HG03558 (cell line): ENCODE measurements around the gene CYP1B1.
"Not testable (repeated sequence)": the region's sequence is repeated elsewhere in the genome, so short reads cannot be mapped to it uniquely, and the experiment has no call there.

ENCODE experiments used
- ATAC-seq: cut with Tn5 transposase; IDR thresholded peaks from one replicate; pipeline ENCODE4 v1.9.1; 2021; ENCODE audit warnings: moderate number of reproducible peaks; ENCODE audit not compliant: unreplicated experiment; ENCODE audit errors: extremely low read depth

The CYP1B1 gene

GRCh38 chr2:38075507-38076151, at the start of gene CYP1B1:
CYP1B1 (minus strand) TSS chr2:38076151; CDS start chr2:38075388, 763 bp downstream.
- ATAC-seq = no peak

GRCh38 chr2:38125007-38125406, 49.1 kb upstream of the CYP1B1 start:
- ATAC-seq = no peak

GRCh38 chr2:38123911-38124310, 48.0 kb upstream of the CYP1B1 start:
- ATAC-seq = no peak

- ATAC-seq = no peak
These were observed 46.4 kb upstream of the CYP1B1 start for GRCh38 chr2:38122344-38122743.

DNA sequence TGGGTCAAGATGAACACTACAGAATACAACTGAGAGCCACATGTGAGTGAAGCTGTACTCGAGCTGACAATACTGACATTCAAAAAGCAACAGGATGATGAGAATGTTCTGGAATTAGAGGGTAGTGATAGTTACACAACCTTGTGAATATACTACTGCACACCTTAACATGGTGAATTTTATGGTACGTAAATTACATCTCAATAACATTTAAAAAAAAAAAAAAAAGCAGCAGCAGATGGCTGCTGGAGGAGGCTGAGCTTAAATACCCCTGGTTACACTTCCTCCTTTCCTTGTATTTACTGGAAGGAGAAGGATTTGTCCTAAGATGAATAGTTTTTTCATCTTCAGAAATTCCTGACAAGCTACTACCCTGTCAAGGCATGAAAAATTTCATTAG, 45.5 kb upstream of the CYP1B1 start:
- ATAC-seq = no peak

- ATAC-seq = no peak
These were observed 44.9 kb upstream of the CYP1B1 start for GRCh38 chr2:38120829-38121228.

- no peak for ATAC-seq
These were observed 44.3 kb upstream of the CYP1B1 start for GRCh38 chr2:38120264-38120592.

GRCh38 chr2:38116762-38117161, 40.8 kb upstream of the CYP1B1 start:
- no peak for ATAC-seq

DNA sequence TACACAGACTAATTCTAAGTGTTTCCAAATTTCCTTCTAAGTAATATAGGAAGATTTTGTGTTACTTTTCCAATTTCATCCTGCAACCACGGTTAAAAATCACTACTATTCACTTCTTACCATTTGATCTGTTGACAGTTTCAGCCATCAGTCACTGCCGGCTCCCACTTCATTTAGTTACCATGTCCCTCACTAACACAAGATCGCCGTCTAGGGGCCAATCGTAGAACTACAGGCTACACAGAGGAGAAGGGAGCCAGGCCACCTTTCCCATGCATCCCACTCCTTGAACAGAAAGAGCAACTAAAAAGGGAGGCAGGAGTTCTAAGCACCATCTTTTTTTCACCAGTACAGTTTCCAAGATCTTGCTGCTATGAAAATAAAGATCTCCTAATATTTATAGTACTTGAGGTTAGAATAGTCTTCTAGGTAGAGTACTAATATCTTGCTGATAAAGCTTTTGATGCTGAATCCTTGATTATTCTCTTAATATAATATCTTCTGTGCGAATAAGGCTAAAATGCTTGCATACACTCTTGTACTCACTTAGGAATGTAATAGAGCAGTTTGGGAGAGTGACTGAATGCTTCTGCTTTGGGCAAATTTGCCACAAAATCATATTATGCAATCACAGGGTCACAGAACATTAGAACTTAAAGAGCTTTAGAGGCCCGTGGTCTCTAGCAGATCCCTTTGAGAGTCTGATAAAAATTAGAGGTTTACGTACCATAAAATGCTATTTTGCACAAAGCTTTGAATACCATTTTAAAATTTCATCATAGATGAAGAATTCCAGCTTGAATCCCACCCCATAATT, 39.5 kb upstream of the CYP1B1 start:
- no peak for ATAC-seq

- ATAC-seq = no peak
These were observed 38.2 kb upstream of the CYP1B1 start for GRCh38 chr2:38113981-38114708.

- ATAC-seq = no peak
These were observed 37.1 kb upstream of the CYP1B1 start for GRCh38 chr2:38113051-38113450.

DNA sequence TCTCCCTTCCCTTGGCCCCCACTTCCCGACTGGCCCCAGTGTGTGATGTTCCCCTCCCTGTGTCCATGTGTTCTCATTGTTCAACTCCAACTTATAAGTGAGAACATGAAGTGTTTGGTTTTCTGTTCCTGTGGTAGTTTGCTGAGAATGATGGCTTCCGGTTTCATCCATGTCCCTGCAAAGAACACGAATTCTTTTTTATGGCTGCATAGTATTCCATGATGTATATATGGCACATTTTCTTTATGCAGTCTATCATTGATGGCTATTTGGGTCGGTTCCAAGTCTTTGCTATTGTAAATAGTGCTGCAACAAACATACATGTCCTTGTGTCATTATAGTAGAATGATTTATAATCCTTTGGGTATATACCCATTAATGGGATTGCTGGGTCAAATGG, 35.4 kb upstream of the CYP1B1 start:
- ATAC-seq = not testable (repeated sequence)

GRCh38 chr2:38109732-38110181, 33.8 kb upstream of the CYP1B1 start:
- ATAC-seq = no peak

- no peak for ATAC-seq
These were observed 33.2 kb upstream of the CYP1B1 start for GRCh38 chr2:38108907-38109731.

- ATAC-seq = no peak
These were observed 31.9 kb upstream of the CYP1B1 start for GRCh38 chr2:38107738-38108410.

- no peak for ATAC-seq
These were observed 30.6 kb upstream of the CYP1B1 start for GRCh38 chr2:38106405-38107094.

GRCh38 chr2:38105922-38106321, 30.0 kb upstream of the CYP1B1 start:
- no peak for ATAC-seq

DNA sequence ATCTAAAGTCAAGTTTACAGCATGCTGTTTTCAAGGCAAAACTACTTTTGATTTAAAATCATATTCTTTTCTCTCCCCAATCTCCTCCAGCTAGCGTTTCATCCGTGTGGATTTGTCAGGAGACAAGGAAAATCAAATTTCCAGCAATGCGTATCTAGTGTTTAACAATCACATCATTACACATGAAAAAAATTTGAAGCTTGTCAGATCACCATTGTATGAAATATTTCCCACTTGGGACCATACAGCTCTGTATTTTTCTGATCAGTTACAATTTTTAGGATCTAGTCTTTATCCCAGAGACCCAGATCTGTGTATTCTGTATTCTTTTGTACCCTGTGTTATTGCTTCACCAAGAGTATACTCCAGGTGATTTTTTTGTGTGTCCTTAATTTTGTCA, 28.6 kb upstream of the CYP1B1 start:
- no peak for ATAC-seq

GRCh38 chr2:38100328-38100727, 24.4 kb upstream of the CYP1B1 start:
- ATAC-seq = no peak
